HG02763 (cell line): ENCODE measurements around the gene MARCHF3.
"Not testable (repeated sequence)": the region's sequence is repeated elsewhere in the genome, so short reads cannot be mapped to it uniquely, and the experiment has no call there.

Experiments
- ATAC-seq: cut with Tn5 transposase; IDR thresholded peaks from one replicate; pipeline ENCODE4 v1.9.1; 2021; ENCODE audit warnings: mild to moderate bottlenecking, moderate library complexity; ENCODE audit not compliant: unreplicated experiment

The MARCHF3 gene, protein sequence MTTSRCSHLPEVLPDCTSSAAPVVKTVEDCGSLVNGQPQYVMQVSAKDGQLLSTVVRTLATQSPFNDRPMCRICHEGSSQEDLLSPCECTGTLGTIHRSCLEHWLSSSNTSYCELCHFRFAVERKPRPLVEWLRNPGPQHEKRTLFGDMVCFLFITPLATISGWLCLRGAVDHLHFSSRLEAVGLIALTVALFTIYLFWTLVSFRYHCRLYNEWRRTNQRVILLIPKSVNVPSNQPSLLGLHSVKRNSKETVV

DNA sequence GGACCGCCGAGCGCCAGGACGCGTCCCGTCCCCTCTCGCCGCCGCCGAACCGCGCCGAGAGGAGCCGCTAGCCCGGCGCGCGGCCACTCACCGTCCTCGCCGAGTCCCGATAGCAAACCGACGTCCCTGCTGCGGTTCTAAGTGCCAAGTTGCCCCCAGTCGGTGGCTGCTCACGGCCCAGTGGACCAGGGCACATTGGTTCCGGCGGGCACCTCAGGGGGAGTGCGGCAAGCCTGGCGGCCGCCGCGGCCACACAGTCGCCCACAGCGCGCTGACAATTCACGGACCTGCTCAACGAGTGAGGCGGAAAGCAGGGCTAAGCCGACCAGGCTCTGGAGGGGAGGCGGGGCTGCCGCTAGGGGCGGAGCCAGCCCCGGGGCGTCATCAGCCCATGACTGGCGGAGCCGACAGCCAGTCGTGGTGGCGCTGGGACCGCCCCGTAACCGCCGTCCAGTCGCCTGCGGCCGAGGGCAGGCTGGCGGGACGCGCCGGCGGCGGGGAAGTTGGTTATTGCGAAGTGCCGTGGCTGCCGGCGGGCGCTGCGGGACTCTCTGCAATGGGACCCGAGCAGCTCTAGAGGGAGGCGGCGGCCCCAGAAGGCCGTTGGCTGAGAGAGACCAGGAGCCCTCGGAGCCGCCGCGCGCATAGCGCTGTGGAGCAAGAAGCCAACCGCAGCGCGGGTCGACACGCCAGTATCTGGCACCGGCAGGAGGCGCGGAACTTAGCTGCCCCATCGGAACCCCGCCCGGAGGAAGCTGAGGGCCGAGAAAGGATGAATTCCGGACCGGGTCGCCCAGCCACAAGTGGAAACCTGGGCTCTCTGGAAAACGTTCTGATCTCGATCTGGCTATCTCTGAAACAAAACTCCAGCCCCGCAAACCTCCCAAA is at the start of gene MARCHF3:
Gene MARCHF3, minus strand, starts transcription at position 300 of the 888 bp plus-strand sequence. CDS start 112,387 bp downstream, outside the sequence.
- ATAC-seq, result peak; percentile 96

DNA sequence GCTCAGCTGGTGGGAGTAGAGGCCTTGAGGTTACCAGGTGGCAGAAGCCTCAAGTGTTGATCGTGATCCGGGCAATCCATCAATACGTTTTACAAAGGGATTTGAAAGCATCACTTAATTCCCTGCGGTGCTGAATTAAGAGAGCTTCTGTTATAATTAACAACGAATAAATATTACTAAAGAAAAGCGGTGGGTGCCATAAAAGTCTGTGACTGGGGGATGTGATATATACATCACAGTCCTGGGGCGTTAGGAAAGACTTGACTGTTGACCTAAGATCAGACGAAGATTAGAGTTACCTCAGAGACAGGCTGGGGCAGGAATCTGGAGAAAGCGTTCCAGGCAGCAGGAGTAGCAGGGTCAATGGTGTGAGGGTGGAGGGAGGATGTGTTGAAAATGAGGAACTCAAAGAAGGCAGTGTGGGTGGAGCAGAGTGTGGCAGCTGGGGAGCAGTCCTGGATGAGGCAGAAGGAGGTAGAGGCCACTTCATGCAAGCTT is 49.7 kb upstream of the MARCHF3 start:
- no peak for ATAC-seq

DNA sequence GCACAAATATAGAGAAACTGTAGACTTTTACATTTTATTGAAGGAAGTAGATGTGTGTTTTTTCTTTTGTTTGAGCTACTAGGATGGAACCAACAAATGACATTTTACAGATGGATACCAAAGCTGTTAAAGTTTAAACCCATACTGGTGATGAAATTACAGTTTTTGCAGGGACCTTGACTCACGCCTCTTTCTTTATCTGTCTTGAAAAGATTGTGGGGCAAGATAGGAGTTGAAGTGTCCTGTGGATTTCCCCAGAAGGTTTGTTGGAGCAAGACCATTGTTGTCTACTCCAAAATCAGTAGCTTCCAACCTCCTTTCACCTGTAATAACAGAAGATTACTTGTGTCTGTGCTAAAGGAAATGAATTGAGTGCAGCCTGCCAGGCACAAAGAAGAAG is 47.0 kb upstream of the MARCHF3 start:
- no peak for ATAC-seq

DNA sequence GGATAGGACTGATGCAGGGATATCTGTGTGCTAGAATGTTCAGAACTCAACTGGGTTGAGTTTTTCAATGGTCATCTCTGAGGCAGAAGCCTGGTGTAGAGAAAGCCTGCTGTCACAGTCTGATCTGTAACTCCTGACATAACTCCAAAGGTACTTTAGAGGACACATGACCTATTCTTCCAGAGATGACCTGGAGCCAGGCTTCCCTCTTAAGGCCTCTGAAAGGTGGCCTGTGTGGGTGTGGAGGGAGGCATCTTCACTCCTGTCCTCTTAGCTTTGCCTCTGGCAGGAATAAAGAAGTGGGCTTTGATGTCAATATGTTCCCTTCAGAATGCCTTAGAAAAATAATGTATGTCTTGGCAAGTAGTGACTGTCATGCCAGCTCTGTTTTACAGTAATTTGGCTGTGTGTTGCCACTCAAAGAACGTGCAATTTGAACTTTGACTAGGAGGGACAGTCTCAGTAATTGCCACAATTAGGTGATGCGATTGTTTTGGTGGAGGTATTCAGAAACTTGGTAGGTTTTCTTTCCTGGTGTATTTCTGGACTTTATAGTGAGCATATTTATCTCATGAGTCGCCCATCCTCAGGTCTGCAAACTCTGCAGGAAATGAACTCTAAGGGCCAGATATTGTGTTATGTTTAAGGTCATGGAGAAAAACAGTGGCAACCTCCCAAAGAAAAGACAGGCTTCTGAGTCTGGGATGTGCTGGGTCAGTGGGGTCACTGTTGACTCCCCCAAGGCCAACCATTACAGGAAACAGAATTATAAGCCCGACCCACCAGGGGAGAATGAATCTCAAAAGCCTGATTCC is 46.2 kb upstream of the MARCHF3 start:
- no peak for ATAC-seq

DNA sequence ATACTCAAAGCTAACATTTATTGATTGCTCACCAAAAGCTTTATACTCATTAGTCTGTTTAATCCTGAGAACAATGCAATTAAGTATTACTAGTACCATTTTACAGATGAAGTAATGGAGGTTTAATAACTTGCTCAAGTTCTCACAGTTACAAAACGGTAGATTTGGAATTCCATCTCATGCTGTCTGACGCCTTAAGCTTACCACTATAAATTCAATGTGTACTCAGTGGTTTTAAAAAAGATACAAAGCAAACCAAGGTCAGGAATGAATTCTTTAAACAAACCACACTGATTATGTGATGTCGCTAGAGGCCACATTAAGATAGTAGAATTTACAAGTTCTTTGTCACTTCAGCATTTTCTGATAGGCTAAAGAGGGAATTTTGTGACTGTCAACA is 44.1 kb upstream of the MARCHF3 start:
- no peak for ATAC-seq

DNA sequence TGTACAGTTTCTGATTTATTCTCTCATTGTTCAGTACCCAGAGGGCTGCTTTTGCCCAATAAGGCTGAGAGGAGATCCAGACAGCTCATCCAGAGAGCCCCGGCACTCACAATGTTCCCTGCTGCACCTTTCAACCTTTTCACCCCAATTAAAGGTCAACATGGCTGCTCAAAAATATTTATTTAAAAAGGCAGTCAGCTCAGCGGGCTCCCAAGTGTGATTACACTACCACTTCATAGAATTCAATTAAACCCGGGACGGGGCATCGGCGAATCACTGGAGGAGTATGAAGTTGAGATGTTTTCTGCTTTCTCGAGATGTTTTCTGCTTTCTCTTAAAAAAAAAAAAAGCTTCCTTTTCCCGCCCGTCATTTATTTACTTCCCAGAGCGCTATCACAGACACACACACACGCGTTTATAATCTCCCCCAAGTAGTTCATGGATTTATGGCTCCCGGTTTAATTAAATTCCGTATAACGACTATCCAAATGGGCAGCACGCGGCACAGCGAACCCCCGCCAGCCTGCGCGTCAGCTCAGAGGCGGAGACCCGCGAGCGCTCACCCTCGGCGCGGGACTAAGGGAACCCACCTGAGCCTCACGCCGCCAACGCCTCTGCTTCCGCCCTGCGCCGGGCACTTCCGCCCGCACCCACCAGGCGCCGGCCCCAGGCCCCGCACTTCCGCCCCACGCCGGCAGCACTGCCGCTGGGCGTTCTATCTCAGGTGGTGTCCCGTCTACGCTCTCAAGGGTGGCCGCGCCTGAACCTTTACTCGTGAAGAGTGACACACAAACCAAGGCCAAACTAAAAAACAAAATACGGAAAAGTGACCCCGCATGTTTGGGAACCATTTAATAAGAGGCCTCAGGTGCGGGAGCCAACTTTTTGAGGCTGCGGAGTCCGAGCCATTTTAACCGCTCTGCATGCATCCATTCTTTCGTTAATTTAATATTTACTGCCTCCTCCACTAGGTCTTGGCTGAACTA is 42.8 kb upstream of the MARCHF3 start, which contains the start of gene C5orf63:
Gene C5orf63, minus strand, starts transcription at position 642 of the 986 bp plus-strand sequence. CDS start 14,507 bp downstream, outside the sequence.
- peak; percentile 98 for ATAC-seq

DNA sequence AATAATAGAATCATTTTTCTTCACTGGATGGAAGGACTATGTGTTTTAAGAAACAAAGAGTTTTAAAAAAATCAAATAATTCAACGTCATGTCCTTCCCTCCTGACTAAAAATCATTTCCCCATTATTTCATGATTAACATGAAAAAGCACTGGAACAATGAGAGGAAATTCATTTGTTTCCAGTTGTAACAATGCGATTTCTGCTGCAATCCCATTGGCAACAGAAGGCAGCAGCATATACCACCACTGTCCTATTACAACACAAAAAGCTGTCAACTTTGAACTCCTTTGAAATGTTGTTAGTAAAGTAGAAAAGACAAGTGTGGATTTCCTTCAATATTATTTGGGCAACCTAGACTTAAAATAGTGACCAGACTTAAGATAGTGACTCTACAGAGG is 39.9 kb upstream of the MARCHF3 start:
- no peak for ATAC-seq

DNA sequence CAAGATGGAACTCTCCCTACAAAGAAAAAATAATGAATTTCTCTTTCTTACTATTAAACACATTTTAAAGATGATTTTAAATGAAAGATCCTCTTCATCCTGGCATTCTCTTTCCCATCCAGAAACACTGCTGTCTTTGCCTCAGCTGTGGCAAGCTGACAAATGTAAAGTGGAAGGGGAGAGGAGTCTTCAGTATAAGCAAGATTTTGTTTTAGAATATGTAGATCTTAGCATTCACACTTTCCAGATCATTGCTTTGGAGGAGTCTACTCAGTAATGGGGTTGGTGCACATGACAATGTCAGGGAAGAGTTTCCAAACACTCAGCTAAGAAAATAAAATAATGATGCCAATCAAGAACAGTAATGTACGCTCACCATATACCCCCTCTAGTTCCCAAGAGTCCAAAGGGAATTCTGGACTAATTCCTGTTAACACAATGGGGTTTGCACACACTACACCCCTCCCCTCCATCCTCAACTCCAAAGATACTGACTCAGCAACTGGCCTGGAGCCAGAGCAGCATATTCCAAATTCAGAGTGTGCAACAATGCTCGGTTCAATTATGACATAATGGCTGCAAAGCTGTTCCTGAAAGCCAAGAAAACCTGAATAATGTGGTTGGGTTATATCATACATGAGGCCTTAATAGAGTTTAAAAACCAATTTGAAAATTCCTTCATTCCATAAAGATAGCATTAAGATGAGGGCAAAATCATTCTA is 38.3 kb upstream of the MARCHF3 start:
- no peak for ATAC-seq

DNA sequence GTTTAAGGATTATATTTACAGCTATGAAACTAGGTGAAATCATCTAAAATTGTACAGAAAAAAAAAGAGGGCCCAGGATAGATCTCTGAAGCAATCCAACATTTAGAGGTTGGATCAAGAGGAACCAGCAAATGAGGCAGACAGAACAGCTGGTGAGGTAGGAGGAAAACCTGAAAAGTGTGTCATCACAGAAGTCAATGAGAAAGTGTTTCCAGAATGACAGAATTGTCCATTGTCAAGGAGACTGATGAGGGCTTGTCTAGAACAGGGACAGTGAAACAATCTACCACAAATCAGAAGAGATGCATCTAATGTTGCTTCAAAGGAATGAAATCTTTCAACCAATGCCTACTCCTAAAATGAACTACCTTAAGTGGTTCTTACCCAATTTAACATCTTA is 36.4 kb upstream of the MARCHF3 start:
- no peak for ATAC-seq

DNA sequence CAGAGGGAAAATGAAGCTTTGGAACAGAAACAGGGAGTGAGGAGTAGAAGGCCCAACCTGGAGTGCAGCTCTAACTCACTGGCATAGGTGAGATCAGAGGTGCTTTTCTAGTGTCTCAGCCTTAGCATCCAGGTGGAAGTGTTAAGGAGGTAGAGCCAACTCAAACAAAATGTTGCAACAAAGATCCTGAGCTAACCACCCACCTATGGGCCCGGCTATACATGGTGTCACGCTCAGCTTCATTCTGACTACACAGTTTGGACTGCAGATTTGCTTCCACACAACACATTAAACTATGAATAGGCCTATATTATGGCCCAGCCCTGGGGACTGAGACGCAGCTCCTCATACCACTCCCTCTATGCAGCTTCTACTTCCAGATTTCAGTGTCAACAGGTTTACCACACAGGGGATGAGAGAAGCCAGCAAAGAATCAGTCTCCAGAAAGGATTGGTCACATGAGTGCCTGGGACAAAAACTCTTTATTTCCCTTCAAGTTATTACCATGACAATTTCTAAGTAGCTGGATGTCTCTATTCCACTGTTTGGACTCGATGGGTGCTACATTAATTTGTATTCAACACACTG is 34.0 kb upstream of the MARCHF3 start:
- no peak for ATAC-seq

DNA sequence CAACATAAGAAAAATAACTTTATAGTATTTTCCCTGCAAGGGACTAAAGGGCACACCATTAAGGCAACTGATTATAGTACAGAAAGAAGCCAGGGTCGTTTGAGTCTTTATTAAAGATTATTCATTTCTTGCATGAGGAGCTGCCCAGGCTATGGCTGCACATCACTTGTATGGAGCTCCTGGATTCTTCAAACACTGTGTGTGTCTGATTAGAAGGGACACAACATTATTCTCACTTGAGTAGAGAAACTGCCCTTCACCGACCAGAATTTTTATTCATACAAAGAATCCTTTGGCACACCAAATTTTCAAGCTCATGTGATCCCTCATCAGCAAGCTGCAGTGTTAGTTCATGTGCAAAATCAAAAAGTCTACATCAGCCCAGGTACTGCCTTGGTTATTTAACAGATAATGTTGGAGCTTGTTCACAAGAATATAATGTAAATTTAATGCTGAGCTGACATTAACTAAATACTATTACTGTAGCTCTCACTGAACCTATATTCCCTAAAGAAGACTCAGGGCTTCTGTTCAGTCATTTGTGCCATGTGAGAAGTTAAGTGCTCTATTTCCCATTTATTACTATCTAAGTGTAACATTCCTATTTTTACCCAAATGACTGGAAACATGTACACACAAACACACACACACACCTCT is 33.0 kb upstream of the MARCHF3 start:
- no peak for ATAC-seq

DNA sequence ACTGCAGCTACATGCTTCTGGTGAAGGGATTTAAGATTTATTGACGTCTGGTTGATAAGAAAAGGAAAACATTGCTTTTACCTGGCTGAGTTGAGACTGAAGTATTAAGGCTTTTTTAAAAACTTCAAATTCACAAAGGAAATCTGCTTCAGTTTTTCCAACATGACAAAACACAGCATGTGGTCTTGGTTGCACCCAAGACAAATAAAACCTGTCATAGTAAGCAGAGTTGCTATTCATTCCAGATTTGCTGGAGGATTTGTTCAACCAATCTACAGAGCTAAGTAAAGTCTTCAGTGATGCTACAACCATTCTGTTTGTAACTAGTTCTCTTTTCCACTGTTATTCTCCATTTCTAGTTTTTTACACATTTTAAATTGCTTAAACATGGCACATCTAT is 31.6 kb upstream of the MARCHF3 start:
- no peak for ATAC-seq

DNA sequence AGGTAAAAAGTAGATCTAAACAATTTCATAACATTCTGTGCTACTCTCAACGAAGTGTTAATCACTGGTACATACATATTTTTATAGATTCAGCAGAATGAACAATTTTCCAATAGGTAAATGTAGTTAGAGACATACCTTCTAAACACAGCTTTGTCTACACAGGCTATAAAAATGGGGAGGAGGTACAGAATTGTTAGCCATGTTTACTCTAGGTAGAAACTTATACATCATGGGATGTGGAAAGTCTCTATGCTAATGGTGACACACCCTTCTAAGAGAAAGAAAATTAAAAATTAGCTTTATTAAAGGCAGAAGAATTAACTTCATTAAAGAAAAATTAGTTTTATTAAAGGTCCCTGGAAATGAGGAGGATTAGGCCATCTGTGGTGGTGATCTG is 31.2 kb upstream of the MARCHF3 start:
- no peak for ATAC-seq

DNA sequence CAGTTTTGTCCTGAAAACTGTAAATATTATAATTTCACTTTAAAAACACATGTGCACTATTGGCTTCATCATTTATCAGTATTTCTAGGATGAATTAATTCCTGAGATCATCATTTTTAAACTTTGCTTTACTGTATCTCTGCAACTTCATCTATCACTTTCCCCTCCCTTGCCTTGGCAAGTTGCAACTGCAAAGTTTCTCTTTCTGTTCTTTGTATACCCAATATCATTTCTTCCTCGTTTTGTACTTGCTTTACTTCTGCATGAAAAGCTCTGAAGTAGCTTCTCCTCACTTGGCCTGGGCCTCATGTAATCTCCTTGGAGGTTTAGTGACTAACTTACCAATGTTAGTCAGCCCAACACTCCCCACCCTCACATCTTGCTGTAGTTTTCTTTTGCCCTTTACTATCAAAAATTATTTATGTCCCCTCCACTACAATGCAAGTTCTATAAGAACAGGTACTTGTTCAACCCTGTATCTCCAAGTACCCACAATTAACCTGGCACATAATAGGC is 30.2 kb upstream of the MARCHF3 start:
- no peak for ATAC-seq

DNA sequence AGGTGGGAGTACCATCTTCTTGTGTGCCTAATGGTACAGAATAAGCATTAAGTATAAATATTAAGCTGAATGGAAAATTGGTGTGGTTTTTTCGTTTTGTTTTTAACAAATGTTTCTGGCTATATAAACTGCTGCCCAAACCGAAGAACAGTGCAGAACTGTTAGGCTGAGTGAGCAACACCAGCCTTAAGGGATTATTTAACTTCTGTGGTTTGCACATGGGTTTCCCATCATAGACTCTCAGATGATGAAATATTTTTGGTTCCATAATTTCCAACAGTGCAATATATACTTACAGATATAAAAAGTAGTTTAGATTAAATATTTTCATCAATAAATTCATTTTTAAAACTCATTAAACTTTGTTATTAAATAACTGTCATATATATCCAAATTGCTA is 26.5 kb upstream of the MARCHF3 start:
- ATAC-seq, result no peak

DNA sequence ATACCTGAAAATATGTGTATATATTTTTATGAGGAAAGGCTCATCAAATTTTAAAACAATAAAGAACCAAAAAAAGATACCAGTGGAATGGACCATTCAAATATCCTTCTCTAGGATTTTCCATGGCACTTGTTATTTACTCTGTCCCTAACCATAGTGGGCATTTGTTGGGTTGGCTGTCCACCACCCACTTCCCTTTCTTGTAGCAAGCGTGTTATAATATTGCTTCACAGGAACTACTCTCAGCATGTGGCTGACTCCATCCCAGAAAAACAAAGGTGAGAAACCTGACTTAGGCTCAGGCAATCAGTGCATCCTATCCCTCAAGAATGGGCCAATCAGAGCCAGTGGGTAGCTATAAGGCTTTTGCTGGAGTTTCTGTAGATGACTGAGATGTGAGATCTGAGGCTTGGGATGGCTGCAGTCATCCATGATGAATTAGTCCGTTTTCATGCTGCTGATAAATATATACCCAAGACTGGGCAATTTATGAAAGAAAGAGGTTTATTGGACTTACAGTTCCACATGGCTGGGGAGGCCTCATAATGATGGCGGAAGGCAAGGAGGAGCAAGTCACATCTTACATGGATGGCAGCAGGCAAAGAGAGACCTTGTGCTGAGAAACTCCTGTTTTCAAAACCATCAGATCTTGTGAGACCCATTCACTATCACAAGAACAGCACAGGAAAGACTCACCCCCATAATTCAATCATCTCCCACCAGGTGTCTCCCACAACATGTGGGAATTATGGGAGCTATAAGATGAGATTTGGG is 25.7 kb upstream of the MARCHF3 start:
- no peak for ATAC-seq

DNA sequence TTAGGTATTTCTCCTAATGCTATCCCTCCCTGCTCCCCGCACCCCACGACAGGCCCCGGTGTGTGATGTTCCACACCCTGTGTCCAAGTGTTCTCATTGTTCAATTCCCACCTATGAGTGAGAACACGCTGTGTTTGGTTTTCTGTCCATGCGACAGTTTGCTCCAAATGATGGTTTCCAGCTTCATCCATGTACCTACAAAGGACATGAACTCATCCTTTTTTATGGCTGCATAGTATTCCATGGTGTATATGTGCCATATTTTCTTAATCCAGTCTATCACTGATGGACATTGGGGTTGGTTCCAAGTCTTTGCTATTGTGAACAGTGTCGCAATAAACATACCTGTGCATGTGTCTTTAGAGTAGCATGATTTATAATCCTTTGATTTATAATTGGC is 23.2 kb upstream of the MARCHF3 start:
- not testable (repeated sequence) for ATAC-seq
